ENCODE measurements around the gene NIPA2.

NIPA2 gene

DNA sequence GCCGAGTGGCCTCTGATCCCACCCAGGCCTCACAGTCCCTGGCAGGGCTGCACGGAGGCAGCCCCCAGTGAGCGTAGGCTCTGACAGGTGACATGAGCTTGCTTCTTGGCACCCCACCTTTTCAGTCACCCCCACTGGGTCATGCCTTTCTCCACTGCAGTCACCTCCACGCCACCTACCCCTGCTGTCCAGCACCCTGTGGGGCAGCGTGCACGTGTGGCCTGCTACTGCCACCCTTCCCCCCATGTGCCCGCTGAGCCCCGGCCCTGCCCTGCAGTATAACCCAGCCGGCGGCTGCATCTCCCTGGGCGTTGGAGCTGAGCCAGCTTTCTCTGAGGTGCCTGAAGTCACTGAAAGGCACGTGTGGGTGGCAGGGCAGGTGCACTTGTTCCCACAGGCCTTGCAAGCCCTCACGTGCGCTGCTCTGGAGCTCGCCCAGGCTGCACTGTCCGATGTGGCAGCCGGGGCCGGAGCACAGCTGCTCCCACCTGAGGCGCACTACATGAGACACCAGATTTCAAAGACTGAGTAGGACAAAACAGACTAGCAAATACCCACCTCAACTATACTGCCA, 65.6 kb downstream of the NIPA2 start:
- DNase-seq, result no peak

- no peak for DNase-seq
Observed at GRCh38 chr15:22904736-22905135, 66.3 kb downstream of the NIPA2 start.

GRCh38 chr15:22907161-22907950, 68.9 kb downstream of the NIPA2 start:
- DNase-seq, result no peak

- DNase-seq, result no peak
Observed at GRCh38 chr15:22908830-22909229, 70.4 kb downstream of the NIPA2 start.

DNA sequence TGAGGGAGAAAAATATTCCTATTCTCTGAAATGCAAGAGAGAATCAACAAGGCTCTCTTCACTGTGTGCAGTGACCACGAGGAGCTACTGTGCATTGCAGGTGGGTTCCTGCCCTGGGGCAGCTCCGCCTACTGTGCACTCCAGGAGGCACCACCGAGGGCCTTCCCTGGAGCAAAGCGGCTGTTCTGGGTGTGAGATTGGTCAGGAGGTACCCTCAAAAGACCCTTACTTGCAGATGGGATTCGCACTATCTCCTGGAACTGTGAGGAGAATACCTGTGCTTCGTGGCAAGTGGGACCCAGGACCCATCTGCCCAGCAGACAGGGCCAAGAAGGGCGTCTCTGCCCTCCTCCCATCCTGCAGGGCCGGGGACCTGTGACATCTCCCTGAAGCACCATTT, 72.8 kb downstream of the NIPA2 start:
- DNase-seq, result no peak

DNA sequence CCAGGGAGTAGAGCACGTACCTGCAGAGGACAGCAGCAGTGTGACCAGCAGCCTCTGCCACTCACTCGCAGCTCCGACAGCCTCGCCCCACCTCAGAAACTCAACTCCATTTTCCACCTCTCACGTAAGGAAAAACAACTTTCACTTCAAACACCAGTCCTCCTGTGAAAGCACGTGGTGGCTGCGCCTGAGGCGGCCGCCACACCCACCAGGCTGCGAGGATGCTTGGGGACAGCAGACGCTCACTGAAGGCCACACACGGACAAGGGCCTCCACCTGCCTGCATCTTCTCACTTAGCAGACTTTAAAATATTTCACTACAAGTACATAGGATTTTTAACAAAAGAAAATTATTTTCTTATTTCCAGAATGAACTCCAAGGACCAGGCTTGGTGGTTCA, 73.8 kb downstream of the NIPA2 start:
- no peak for DNase-seq

GRCh38 chr15:22913646-22914380, 75.3 kb downstream of the NIPA2 start:
- no peak for DNase-seq

GRCh38 chr15:22915866-22916515, 77.5 kb downstream of the NIPA2 start:
- no peak for DNase-seq

DNA sequence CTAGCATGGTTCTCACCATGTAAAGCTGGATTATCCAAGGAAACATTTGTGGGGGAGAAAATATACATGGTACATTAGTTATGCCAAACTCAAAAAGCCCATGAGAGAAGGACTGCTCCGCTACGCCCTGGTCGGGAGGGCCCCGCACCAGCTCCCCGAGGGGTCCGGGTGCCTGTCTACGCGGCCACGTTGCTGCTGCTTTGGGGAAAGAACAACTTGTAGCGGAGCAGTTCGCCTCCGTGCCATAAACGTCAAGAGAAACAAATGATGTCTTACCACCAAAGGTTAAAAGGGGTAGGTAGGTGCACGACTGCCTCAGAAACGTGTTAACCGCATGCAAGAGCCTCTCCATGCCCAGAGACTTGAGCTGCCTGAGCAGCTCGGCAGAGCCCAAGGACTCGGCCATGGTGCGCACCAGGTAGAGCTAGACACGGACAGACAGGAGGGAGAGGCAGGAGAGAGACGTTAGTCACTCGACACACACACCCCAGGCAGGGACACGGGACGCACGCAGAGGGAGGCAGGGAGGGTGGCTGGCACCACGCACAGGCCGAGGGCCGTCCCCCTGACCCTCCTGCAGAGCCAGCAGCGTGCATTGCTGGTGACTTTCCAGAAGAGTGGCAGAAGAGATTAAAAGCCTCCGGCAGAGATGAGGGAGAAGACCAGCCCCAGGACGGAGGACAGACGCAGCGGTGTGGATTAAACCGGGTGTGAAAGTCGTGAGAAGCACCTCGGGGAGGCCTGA, 78.3 kb downstream of the NIPA2 start:
- no peak for DNase-seq

DNA sequence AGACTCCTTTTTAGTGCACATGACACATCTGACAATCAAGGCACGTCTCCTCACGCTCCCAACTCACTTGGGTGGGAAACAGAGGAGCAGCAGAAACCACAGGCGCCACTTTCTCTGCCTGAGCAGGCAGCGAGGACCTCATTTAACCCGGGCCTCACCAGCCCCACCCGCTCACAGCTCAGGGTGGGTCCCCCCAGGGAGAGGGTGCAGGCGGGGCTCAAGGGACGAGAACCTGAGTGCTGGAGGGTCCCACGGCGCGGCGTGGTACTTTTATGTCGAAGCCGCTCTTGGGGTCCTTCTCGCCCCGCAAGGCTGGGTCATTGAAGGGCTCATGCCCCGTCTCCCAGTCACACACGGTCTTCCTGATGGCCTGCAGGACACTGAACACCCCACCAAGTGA, 79.1 kb downstream of the NIPA2 start:
- DNase-seq, result no peak
